ENCODE results near the gene TRABD2B. TPM values are rescaled to one million over a fixed set of nuclear protein-coding genes. Genes with fewer than 3 reads are reported as not detected.

Gene TRABD2B
- total RNA-seq, 1 experiment from 2014 or later, result 0.05 TPM

GRCh38 chr1:47818682-47819573 is 178.3 kb downstream of the TRABD2B start:
- no peak for ATAC-seq
- no peak overlapping the region for H3K9ac ChIP-seq (ENCODE audit: low read length)
- no peaks in the 10 kb centered on the region for H3K79me2 ChIP-seq (ENCODE audit: insufficient read depth, low read length)
- H2AFZ ChIP-seq (ENCODE audit: low read depth, low read length, poor library complexity, severe bottlenecking), result no peak overlapping the region
- no peak overlapping the region for H3K27ac ChIP-seq (ENCODE audit: low read depth, low read length)
- H3K9me2 ChIP-seq (ENCODE audit: insufficient read depth), result no peaks in the 10 kb centered on the region
- H4K20me1 ChIP-seq (ENCODE audit: insufficient read depth), result no peaks in the 10 kb centered on the region
- no peaks in the 10 kb centered on the region for H3K9me3 ChIP-seq (ENCODE audit: control insufficient read depth in 1 of 2, insufficient read depth in 1 of 2, low read depth in 1 of 2, low read length in 2 of 2)
- H3K36me3 ChIP-seq (ENCODE audit: control insufficient read depth in 1 of 2, insufficient read depth in 2 of 2, low read length in 2 of 2), result no peaks in the 10 kb centered on the region
- POLR2A ChIA-PET, result no interaction called here
- RAD21 ChIA-PET (ENCODE audit: low non-redundant PET in 1 of 2, low total read pairs in 2 of 2, uncharacterized antibody in 2 of 2, unreplicated experiment in 2 of 2), result no interaction called here
- H3K27me3 ChIP-seq (ENCODE audit: insufficient read depth, low read length), result no peaks in the 10 kb centered on the region; the same call in 1 of the 2 replicates
- CTCF ChIA-PET, result no interaction called here
- H3K4me3 ChIP-seq (replicated peaks in 1 of 2; ENCODE audit: low read depth in 1 of 2, low read length in 2 of 2), result no peak overlapping the region
- no peak overlapping the region for H3K4me2 ChIP-seq (ENCODE audit: low read length)
- H3K4me1 ChIP-seq (ENCODE audit: control insufficient read depth in 1 of 2, insufficient read depth in 2 of 2, low read length in 2 of 2), result no peaks in the 10 kb centered on the region
- intact Hi-C loops (cut with micrococcal nuclease), result no loop called here
- DNase-seq (ENCODE audit: low read depth, low spot score), result no peak
- TF ChIP-seq SRF (IDR thresholded peaks at IDR 0.05; ENCODE audit: low read depth) (no peak), MAX (IDR thresholded peaks at IDR 0.05) (no peak)
- no TSS peak for BruUV-seq (replicated peaks)

GRCh38 chr1:47817861-47818260 is 179.3 kb downstream of the TRABD2B start:
- TF ChIP-seq SIN3A (IDR thresholded peaks at IDR 0.05; ENCODE audit: low read depth), result no peak
- no peak for TF ChIP-seq SP1 (IDR thresholded peaks at IDR 0.05; ENCODE audit: low read depth)
- no peak for TF ChIP-seq REST (IDR thresholded peaks at IDR 0.05; ENCODE audit: low read depth)
- TF ChIP-seq SRF (IDR thresholded peaks at IDR 0.05; ENCODE audit: low read depth), result no peak
- TF ChIP-seq EZH2 (IDR thresholded peaks at IDR 0.05), result no peak
- TF ChIP-seq MAX (IDR thresholded peaks at IDR 0.05), result no peak
- no peak for TF ChIP-seq POLR2A (IDR thresholded peaks at IDR 0.05; ENCODE audit: borderline replicate concordance, extremely low read depth, insufficient read depth, insufficient read length)
- TF ChIP-seq CEBPB (IDR thresholded peaks at IDR 0.05; ENCODE audit: low read depth), result no peak
- no peak for TF ChIP-seq POLR2AphosphoS5 (IDR thresholded peaks at IDR 0.05; ENCODE audit: low read depth, low read length)
- TF ChIP-seq ELF1 (IDR thresholded peaks at IDR 0.05; ENCODE audit: borderline replicate concordance, low read depth), result no peak
- no peak for TF ChIP-seq FOSL1 (IDR thresholded peaks at IDR 0.05; ENCODE audit: low read depth)
- no peak for TF ChIP-seq CBX3 (IDR thresholded peaks at IDR 0.05; ENCODE audit: low read depth)
- TF ChIP-seq YY1 (IDR thresholded peaks at IDR 0.05; ENCODE audit: extremely low read depth, insufficient replicate concordance, low read depth, low read length), result no peak
- TF ChIP-seq ATF3 (IDR thresholded peaks at IDR 0.05), result no peak
- no peak for TF ChIP-seq RAD21 (IDR thresholded peaks at IDR 0.05; ENCODE audit: low read depth)
- TF ChIP-seq EZH2phosphoT487 (IDR thresholded peaks at IDR 0.05; ENCODE audit: borderline replicate concordance), result no peak
- TF ChIP-seq ZNF274 (IDR thresholded peaks at IDR 0.05; ENCODE audit: low read depth, low read length), result no peak
- no peak for TF ChIP-seq EGR1 (IDR thresholded peaks at IDR 0.05; ENCODE audit: low read depth)
- H3K27me3 ChIP-seq (ENCODE audit: insufficient read depth, low read length), result peaks cover 8% of the 10 kb centered on the region
- ATAC-seq (no peak), DNase-seq (ENCODE audit: low read depth, low spot score) (no peak)
- H4K20me1 ChIP-seq (ENCODE audit: insufficient read depth), result no peaks in the 10 kb centered on the region
- no peaks in the 10 kb centered on the region for H3K4me1 ChIP-seq (ENCODE audit: control insufficient read depth in 1 of 2, insufficient read depth in 2 of 2, low read length in 2 of 2)
- no peaks in the 10 kb centered on the region for H3K9me3 ChIP-seq (ENCODE audit: control insufficient read depth in 1 of 2, insufficient read depth in 1 of 2, low read depth in 1 of 2, low read length in 2 of 2)
- no peak overlapping the region for H3K4me3 ChIP-seq (replicated peaks in 1 of 2; ENCODE audit: low read depth in 1 of 2, low read length in 2 of 2)
- intact Hi-C loops (cut with micrococcal nuclease), result no loop called here
- BruUV-seq (replicated peaks), result no TSS peak
- ChIA-PET RAD21 (ENCODE audit: low non-redundant PET in 1 of 2, low total read pairs in 2 of 2, uncharacterized antibody in 2 of 2, unreplicated experiment in 2 of 2) (no interaction called here), CTCF (no interaction called here), POLR2A (no interaction called here)
- H3K9me2 ChIP-seq (ENCODE audit: insufficient read depth), result no peaks in the 10 kb centered on the region
- H3K4me2 ChIP-seq (ENCODE audit: low read length), result no peak overlapping the region
- H3K9ac ChIP-seq (ENCODE audit: low read length), result no peak overlapping the region
- H3K27ac ChIP-seq (ENCODE audit: low read depth, low read length), result no peak overlapping the region
- no peaks in the 10 kb centered on the region for H3K79me2 ChIP-seq (ENCODE audit: insufficient read depth, low read length)
- H2AFZ ChIP-seq (ENCODE audit: low read depth, low read length, poor library complexity, severe bottlenecking), result no peak overlapping the region
- no peaks in the 10 kb centered on the region for H3K36me3 ChIP-seq (ENCODE audit: control insufficient read depth in 1 of 2, insufficient read depth in 2 of 2, low read length in 2 of 2)

Data from HCT116 (cell line).